SU-DHL-6 (cell line): Measurements from ENCODE around the gene ELMO3.

Source experiments
- H2AFZ ChIP-seq: fragments of 200-600 bp; sonication (generic); 2 replicates; pipeline ENCODE4 v1.6.1; 2014; ENCODE audit warnings: low read depth, mild to moderate bottlenecking, moderate library complexity, mixed read lengths, antibody characterized with exemption, low read length; ENCODE audit not compliant: severe bottlenecking
- H3F3A ChIP-seq: fragments of 200-600 bp; shearing (Covaris generic); 2 replicates; pipeline ENCODE4 v1.6.0; 2016; ENCODE audit warnings: antibody characterized with exemption, mild to moderate bottlenecking; ENCODE audit not compliant: insufficient read depth
- H3K27ac ChIP-seq: fragments of 200-600 bp; sonication (generic); 2 replicates; pipeline ENCODE4 v1.5.1; 2016; ENCODE audit warnings: low read depth, mild to moderate bottlenecking, low read length, moderate library complexity, mixed read lengths
- H3K27me3 ChIP-seq: fragments of 200-600 bp; sonication (generic), shearing (Covaris generic); 2 replicates; pipeline ENCODE4 v1.6.0; 2014; ENCODE audit warnings: mild to moderate bottlenecking, low read length
- H3K36me3 ChIP-seq: fragments of 200-600 bp; sonication (generic); 2 replicates; pipeline ENCODE4 v1.6.1; 2014; ENCODE audit warnings: mild to moderate bottlenecking, low read length, mixed read lengths
- H3K4me2 ChIP-seq: fragments of 300-600, 200-600 bp; shearing (Covaris generic), sonication (generic); 2 replicates; pipeline ENCODE4 v1.6.0; 2014; ENCODE audit warnings: low read length, low read depth, mild to moderate bottlenecking; ENCODE audit not compliant: poor library complexity, severe bottlenecking
- H3K4me3 ChIP-seq: fragments of 200-600 bp; sonication (generic); 2 replicates; pipeline ENCODE4 v1.5.1; 2014; ENCODE audit warnings: antibody characterized with exemption, low read length, mild to moderate bottlenecking, mixed read lengths; ENCODE audit not compliant: insufficient read depth, poor library complexity, severe bottlenecking
- H3K79me2 ChIP-seq: fragments of 200-600 bp; sonication (generic); 2 replicates; pipeline ENCODE4 v1.6.1; 2014; ENCODE audit warnings: mild to moderate bottlenecking, low read length, moderate library complexity; ENCODE audit not compliant: insufficient read depth
- H3K9ac ChIP-seq: fragments of 200-600 bp; sonication (generic); 2 replicates; pipeline ENCODE4 v1.7.0; 2014; ENCODE audit warnings: mild to moderate bottlenecking, low read length
- H3K9me2 ChIP-seq: fragments of 200-600 bp; sonication (generic); replicated peaks from 2 replicates; pipeline ENCODE4 v1.6.1; 2014; ENCODE audit warnings: low read length; ENCODE audit not compliant: insufficient read depth
- H3K9me3 ChIP-seq: fragments of 200-600 bp; sonication (generic); 2 replicates; pipeline ENCODE4 v1.6.1; 2014; ENCODE audit warnings: low read length, mixed read lengths; ENCODE audit not compliant: insufficient read depth
- H4K20me1 ChIP-seq: fragments of 200-600 bp; sonication (generic); 2 replicates; pipeline ENCODE4 v1.6.1; 2014; ENCODE audit warnings: low read depth, mild to moderate bottlenecking, antibody characterized with exemption, low read length, moderate library complexity, mixed read lengths
- EZH2phosphoT487 ChIP-seq: fragments of 200-600 bp; sonication (generic), shearing (Covaris generic); conservative IDR thresholded peaks from 2 replicates; pipeline ENCODE4 v1.6.1; 2018; ENCODE audit warnings: mild to moderate bottlenecking, antibody characterized with exemption, low read length, moderate library complexity, mixed read lengths
- TF ChIP-seq, protein P1 (sequence below): fragments of 200-600 bp; sonication (generic); IDR thresholded peaks from one replicate; pipeline ENCODE4 v1.5.1; 2017; ENCODE audit warnings: antibody characterized with exemption, mild to moderate bottlenecking, low read length, moderate library complexity; ENCODE audit not compliant: insufficient read depth, poor library complexity, severe bottlenecking

The ELMO3 gene

DNA sequence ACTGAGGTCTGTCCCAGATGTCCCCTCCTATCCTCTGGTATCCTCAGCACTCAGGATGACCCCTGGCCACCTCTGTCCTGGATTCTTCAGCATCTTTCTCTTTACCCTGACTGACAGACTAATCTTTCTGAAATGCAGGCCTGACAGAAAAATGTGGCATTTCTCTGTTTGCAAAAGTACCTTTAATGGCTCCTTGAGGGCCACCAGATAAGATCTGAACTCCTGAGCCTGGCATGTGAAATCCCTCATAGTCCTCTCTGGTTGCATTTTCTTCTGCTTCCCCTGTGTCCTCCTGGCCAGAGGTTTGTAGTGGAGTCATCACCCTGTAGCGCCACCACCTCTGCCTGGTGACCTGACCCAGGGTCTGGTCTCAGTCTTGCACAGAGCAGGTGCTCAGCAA is 2.0 kb upstream of the ELMO3 start:
- Histone ChIP-seq H3K9me3 (no peaks in the 10 kb centered on the region), H2AFZ (no peak overlapping the region), H3F3A (no peaks in the 10 kb centered on the region), H3K9ac (no peak overlapping the region), H3K27ac (no peak overlapping the region), H4K20me1 (no peaks in the 10 kb centered on the region), H3K4me2 (no peak overlapping the region), H3K27me3 (no peaks in the 10 kb centered on the region), H3K4me3 (no peak overlapping the region), H3K9me2 (no peaks in the 10 kb centered on the region), H3K79me2 (peaks cover 24% of the 10 kb centered on the region), H3K36me3 (no peaks in the 10 kb centered on the region)
- no peak for TF ChIP-seq EZH2phosphoT487
- TF ChIP-seq, protein P1, sequence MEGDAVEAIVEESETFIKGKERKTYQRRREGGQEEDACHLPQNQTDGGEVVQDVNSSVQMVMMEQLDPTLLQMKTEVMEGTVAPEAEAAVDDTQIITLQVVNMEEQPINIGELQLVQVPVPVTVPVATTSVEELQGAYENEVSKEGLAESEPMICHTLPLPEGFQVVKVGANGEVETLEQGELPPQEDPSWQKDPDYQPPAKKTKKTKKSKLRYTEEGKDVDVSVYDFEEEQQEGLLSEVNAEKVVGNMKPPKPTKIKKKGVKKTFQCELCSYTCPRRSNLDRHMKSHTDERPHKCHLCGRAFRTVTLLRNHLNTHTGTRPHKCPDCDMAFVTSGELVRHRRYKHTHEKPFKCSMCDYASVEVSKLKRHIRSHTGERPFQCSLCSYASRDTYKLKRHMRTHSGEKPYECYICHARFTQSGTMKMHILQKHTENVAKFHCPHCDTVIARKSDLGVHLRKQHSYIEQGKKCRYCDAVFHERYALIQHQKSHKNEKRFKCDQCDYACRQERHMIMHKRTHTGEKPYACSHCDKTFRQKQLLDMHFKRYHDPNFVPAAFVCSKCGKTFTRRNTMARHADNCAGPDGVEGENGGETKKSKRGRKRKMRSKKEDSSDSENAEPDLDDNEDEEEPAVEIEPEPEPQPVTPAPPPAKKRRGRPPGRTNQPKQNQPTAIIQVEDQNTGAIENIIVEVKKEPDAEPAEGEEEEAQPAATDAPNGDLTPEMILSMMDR = no peak

DNA sequence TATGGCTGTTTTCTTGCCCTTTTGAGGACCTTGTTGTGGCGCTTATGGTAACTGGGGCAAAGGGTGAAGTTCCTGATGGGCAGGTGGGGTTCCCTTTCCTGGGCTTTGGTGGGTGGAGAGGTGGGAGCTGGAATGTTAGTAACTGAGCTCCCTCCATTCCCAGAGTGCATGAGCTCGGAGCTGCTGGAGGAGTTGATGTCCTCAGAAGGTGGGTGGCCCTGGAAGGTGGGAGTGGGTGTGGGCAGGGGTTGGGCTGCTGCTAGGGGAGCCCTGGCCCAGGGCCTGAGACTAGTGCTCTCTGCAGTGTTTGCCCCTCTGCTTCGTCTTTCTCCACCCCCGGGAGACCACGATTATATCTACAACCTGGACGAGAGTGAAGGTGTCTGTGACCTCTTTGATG is 1.2 kb upstream of the ELMO3 start:
- no peak for TF ChIP-seq EZH2phosphoT487
- TF ChIP-seq, protein P1 = no peak
- Histone ChIP-seq H2AFZ (no peak overlapping the region), H3K9ac (no peak overlapping the region), H3K79me2 (peaks cover 17% of the 10 kb centered on the region), H3K9me2 (no peaks in the 10 kb centered on the region), H3K27ac (no peak overlapping the region), H3K27me3 (no peaks in the 10 kb centered on the region), H3K36me3 (no peaks in the 10 kb centered on the region), H3K4me3 (no peak overlapping the region), H3F3A (no peaks in the 10 kb centered on the region), H4K20me1 (no peaks in the 10 kb centered on the region), H3K4me2 (no peak overlapping the region), H3K9me3 (no peaks in the 10 kb centered on the region)

DNA sequence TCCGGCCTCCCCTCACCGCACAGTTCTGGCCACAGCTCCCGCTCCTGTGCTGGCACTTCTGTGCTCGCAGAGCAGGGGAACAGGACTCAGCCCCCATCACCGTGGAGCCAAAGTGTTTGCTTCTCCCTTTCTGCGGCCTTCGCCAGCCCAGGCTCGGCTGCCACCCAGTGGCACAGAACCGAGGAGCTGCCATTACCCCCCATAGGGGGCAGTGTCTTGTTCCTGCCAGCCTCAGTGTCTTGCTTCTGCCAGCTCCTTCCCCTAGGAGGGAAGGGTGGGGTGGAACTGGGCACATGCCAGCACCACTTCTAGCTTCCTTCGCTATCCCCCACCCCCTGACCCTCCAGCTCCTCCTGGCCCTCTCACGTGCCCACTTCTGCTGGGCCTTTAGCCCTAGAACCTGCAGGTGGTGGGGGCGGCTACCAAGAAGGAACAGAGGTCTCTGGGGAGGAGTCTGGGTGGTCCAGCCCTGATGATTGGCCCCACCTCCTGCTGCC is 645 bp upstream of the ELMO3 start:
- Histone ChIP-seq H3K27ac (no peak overlapping the region), H4K20me1 (no peaks in the 10 kb centered on the region)

More for the DNA sequence above, 645 bp upstream of the ELMO3 start:
- Histone ChIP-seq H3K4me3 (no peak overlapping the region), H3K9me2 (no peaks in the 10 kb centered on the region), H2AFZ (no peak overlapping the region), H3K9ac (no peak overlapping the region), H3K79me2 (peaks cover 11% of the 10 kb centered on the region), H3K9me3 (no peaks in the 10 kb centered on the region), H3K36me3 (no peaks in the 10 kb centered on the region), H3K4me2 (no peak overlapping the region), H3K27me3 (no peaks in the 10 kb centered on the region), H3F3A (no peaks in the 10 kb centered on the region)
- TF ChIP-seq EZH2phosphoT487 = no peak
- TF ChIP-seq, protein P1 = peak; percentile 71
